COLO668 (cell line): Measurements from ENCODE around the gene PLEKHS1.

Experiments used
- DNase-seq: peaks from one replicate; lab custom pipeline; 2025; ENCODE audit not compliant: unreplicated experiment; lab: John Stamatoyannopoulos, UW

The PLEKHS1 gene

GRCh38 chr10:113751181-113751732 is at the start of gene PLEKHS1:
Gene PLEKHS1 (plus strand): TSS chr10:113751682. CDS start chr10:113755278, 3,596 bp downstream.
- peak; percentile 4 for DNase-seq

GRCh38 chr10:113704637-113705343 is 46.7 kb upstream of the PLEKHS1 start:
- DNase-seq, result peak; percentile 16

GRCh38 chr10:113705344-113705652 is 46.2 kb upstream of the PLEKHS1 start:
- no peak for DNase-seq

DNA sequence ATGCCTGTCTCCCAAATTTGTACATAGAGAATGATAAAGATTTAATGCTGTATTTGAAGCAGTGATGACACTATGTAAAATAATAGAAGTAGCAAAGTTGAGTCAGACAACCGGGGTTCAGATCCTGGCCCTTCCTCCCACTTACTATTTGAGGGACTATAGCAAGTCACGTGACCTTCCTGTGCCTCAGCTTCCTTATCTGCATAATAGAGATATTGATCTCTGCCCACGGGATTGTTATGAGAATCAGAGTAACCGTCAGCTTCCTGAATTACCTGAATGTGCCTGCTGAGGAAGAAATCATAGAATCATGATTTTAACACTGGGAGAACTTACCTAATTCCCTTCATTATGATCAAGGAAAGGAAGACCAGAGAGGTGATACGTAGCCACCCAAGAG is 44.9 kb upstream of the PLEKHS1 start:
- DNase-seq, result no peak

DNA sequence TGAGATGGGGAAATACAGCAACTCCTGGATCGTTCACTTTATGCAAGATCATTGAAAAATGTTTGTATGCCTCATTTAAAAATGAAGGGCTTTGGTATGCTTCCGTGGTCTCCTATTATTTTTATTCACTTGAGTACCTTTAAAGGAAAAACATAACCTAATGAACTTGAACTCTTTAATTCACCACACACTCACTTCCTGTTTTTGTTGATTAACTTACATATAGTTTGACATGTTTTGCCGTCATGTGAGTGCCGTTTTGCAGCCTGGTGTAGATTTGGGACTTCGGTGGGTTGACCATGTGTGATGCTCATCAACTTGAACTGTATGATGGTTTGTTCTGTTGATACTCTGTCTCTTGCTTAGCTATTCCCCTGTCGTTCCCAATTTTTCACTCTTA is 42.8 kb upstream of the PLEKHS1 start:
- DNase-seq, result no peak

DNA sequence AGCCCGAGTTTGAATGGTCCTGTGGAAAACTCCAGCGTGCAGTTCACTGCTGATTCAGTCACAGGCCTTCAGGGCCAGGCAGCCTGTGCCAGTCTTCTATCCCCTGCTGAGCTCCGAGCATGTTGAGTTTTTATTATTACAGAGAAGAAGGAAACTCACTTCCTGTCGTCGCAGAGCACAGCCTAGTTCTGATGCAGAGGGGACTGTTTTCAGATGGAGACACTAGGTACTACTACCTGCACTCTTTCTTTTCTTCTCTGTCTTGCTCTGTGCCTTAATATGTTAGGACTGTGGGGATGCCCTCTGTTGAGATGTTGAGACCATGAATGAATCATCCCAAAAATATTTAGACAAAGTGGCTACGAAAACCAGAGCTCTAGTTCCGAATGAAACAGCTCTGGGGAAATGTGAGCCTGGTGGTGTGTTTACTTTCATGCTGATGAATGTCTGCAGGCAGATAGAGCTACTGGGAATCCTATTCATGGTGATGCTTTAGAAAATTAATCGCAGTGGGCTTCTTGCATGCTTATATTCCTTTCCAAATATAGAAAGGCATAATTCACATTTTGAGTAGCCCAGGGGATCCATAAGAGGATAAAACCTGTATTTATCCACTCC is 42.2 kb upstream of the PLEKHS1 start:
- DNase-seq, result no peak

- DNase-seq, result no peak
Measured at GRCh38 chr10:113711142-113711541, 40.3 kb upstream of the PLEKHS1 start.

DNA sequence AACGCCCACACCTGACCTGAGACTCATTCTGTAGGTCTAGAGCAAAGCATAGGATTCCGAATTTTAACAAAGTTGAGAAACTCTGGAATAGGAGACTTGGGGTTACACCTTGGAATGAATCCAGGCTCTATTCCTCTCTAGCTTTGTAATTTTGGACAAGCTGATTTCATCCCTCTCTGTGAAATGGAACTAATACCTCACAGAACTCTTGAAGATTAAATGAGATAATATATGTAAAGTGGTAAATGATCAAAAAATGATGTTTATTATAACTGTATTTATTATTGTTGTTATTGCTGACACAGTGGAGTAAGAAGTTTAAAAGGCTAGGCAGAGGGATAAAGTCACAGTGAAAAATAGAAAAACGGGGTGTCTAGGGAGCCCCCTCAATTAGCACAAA is 39.5 kb upstream of the PLEKHS1 start:
- no peak for DNase-seq

- DNase-seq, result no peak
Measured at GRCh38 chr10:113712755-113713639, 38.5 kb upstream of the PLEKHS1 start.

- DNase-seq, result no peak
Measured at GRCh38 chr10:113713640-113713982, 37.9 kb upstream of the PLEKHS1 start.

DNA sequence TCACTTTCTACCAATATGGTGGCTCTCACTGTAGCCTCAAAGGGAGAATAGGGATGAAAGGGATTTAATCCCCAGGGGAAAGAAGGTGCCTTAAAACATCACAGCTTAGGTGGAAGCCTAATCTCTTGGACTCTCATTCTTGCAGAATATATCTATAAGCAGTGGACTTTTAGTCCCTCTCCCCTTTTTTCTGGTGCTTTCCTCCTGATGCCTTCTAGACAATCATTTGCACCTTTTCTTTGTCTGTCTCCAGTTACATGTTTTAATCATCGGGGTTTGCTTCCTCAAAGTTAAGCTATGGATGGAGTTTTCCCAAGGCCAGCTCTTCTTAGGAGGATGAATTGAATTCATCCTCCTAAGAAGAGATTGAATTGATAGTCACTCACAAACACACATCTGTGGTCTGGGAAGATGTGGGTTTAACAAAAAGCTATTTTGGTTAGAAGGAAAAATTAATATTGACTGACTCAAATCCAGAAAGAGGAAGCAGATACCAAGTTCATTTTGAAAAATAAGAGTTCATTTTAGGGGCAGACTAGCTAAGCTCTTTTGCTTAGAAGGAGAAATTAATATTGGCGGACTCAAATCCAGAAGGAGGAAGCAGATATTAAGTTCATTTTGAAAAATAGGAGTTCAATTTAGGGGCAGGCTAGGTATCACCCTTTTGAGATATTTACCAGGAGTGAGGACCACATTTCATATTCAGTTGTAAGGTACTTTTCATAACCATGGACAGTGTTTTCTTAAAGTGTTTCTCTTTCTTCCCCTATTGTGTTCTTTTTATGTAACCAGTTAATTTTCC is 35.2 kb upstream of the PLEKHS1 start:
- no peak for DNase-seq

DNA sequence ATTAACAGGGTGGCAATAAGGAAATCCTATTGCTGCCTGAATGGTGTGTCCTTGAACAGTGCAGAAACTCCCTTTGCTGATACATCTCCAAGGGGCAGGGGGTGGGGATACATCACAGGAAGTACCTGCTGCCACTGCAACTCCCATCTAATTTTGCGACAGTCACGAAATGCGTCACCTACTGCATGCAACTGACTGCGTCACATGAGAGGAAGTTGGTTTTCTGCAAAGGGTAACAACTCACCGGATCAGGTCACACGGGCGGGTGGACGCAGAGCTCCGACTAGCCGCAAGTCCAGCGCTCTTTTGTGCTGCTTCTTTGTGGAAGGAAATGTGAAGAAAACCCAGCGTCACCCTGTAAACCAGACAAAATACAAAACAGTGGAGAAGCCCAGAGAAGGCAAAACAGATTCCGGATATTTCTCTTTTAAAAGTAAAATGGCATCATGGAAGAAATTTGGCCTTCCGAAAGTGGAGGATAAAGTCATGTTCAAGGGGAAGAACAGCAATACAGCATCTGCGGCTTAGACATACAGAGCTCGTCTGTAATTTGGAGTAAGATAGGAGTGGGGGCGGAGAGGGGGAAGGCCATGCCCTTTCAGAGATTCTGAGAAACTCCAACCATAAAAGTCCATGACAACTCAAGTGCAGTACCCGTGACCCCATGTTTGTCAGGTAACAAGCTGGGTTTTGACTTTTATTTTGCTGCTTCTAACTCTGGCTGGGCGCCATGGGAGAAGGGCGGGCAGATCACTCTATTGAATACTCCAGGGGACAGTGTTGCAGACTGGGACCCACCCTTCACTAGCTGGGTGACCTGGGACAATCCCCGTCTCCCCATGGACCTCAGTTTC is 32.3 kb upstream of the PLEKHS1 start:
- no peak for DNase-seq

DNA sequence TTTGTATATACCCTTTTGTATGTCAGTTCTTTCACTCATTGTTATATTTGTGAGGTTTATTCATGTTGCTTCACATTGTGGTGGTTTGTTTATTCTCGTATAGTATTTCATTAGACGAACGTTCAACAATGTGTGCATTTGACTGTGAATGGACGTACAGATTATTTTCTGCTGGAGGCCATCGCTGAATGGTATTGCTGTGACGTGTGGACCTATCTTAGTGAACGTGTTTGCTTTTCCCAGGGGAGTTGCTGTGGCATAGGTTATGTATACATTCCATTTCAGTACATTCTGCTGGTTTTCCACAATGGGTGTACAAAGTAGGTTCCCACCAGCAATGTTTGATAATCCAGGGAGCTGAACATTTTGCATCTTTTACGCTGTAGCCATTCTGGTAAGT is 31.1 kb upstream of the PLEKHS1 start:
- DNase-seq, result peak; percentile 28

DNA sequence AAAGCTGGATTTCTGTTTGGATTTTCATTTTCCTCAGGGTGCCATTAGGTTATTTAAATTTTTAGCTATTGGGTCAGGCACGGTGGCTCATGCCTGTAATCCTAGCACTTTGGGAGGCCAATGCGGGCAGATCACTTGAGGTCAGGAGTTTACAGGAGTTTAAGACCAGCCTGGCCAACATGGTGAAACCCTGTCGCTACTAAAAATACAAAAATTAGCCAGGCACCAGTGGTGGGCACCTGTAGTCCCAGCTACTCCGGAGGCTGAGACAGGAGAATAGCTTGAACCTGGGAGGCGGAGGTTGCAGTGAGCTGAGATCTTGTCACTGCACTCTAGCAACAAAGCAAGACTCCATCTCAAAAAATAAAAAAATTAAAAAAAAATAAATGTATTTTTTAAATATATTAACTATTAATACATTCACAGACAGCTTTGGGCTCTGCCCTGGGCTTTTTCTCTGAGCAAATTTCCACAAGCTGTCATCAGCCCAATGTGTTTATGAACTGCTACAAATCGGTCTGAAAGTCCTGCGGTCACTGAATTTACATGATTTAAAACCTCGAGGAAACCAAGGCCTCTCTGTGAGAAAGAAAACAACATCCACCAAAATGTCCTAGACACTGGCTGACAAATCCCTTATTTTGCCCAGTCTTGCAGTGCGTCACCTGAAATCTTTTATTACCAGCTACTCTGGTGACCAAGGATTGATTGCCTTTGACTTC is 19.2 kb upstream of the PLEKHS1 start:
- no peak for DNase-seq

- no peak for DNase-seq
Measured at GRCh38 chr10:113732966-113733365, 18.5 kb upstream of the PLEKHS1 start.

DNA sequence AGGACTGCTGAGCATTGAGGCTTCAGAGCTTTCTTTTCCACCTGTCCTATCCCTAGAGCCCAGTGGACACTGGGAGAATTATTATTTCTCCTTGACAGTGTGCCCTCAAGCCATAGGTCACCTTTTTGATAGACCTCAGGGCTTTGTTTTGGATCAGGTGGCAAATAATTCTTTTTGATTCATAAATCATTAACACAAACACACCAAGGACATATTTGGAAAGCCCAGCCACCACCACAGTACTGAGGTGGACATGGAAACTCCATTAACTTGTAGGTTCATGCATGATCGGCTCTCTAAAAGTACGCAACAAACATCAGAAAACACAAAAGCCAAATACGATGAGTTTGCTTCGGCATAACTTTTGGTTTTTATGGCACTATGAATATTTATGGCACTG is 17.8 kb upstream of the PLEKHS1 start:
- DNase-seq, result no peak

- peak; percentile 21 for DNase-seq
Measured at GRCh38 chr10:113735913-113736312, 15.6 kb upstream of the PLEKHS1 start.

GRCh38 chr10:113736576-113736975 is 14.9 kb upstream of the PLEKHS1 start:
- DNase-seq, result no peak

GRCh38 chr10:113739031-113739430 is 12.5 kb upstream of the PLEKHS1 start:
- DNase-seq, result no peak
